ENCODE data around the gene VAMP3. TPM values are rescaled to one million over a fixed set of nuclear protein-coding genes. Genes with fewer than 3 reads are reported as not detected.

The VAMP3 gene
- total RNA-seq, 1 donor from 2014 or later: 47.0 TPM

DNA sequence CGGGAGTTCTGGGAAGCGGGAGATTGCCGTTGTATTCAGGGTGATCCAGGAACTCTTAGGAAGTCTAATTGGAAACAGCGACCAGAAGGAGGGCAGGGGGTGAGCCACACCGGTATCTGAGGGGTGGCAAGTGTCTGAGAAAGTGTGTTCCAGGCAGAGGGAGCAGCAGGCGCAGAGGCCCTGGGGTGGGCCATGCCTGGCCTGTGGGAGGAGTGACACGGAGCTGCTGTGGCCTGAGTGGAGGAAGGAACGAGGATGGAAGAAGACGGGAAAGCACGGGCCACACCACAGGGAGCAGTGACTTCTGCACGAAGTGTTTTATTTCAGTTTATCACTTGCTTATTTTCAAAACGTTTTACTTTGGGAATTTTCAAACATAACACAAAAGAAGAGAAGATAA lies 24.3 kb downstream of the VAMP3 start:
- Histone ChIP-seq H3K4me3 (ENCODE audit: low read length in 3 of 3) (no peak overlapping the region), H3K36me3 (ENCODE audit: control insufficient read depth in 3 of 3, insufficient read depth in 3 of 3, low read length in 3 of 3) (peaks cover 60 to 76% (median 73%) of the 10 kb centered on the region in 3 donors), H3K27ac (ENCODE audit: low read depth, low read length) (no peak overlapping the region)

DNA sequence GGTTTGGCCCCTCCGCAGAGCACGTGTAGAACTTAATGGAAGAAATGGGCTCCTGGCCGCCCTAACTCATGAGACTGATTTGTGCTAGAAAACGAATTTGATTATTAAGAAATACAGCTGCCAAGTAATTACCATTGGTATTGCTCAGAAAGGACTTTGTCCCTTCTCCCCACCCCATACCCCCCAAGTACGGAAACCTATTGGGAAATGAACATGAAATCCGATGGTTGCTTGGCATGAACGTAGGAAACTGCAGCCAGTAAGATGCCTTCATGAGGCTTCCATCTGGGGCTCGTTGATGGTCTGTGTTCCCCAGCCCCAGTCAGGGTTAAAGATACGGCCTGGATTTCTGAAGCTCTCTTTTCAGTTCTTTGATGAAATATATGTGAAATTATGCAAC lies 34.4 kb downstream of the VAMP3 start:
- Histone ChIP-seq H3K36me3 (ENCODE audit: control insufficient read depth in 3 of 3, insufficient read depth in 3 of 3, low read length in 3 of 3) (peaks cover 61 to 72% (median 71%) of the 10 kb centered on the region in 3 donors), H3K4me3 (ENCODE audit: low read length in 3 of 3) (no peak overlapping the region), H3K4me1 (ENCODE audit: control insufficient read depth in 3 of 3, insufficient read depth in 3 of 3, low read length in 3 of 3) (no peaks in the 10 kb centered on the region)

More for the DNA sequence above, 24.3 kb downstream of the VAMP3 start:
- Histone ChIP-seq H3K9ac (ENCODE audit: low read depth in 1 of 3, low read length in 3 of 3) (no peak overlapping the region), H3K4me1 (ENCODE audit: control insufficient read depth in 3 of 3, insufficient read depth in 3 of 3, low read length in 3 of 3) (no peaks in the 10 kb centered on the region), H3K9me3 (ENCODE audit: control insufficient read depth in 3 of 3, low read length in 3 of 3) (no peaks in the 10 kb centered on the region), H3K27me3 (ENCODE audit: control insufficient read depth in 3 of 3, insufficient read depth in 3 of 3, low read length in 3 of 3) (no peaks in the 10 kb centered on the region)

DNA sequence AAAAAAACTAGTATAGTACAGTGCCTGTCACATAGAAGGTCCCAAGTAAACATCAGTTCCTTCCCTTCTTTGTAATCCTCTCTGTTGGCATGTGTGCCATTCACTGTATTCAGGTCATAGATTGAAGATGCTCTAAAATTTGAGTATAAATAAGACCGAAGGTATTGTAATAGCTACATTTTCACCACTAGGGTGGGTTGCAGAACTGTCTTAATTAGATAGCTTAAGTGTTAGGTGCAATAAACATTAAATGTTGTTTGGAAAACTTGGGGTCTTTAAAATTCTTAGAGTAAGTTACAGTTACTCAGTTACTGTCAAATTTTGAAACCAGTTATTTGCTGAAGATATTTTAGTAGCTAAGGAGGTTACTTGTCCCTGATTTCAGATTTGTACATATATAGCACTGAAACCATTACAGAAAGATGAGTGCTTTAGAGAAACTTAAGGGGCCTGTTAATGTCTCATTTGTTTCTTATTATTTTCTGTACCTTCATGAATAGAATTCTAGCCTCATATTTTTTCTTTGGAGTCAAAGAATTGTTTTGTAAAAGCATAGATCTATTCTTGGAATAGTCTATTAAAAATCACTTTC lies 37.3 kb downstream of the VAMP3 start:
- Histone ChIP-seq H3K4me3 (ENCODE audit: low read length in 3 of 3) (no peak overlapping the region), H3K9me3 (ENCODE audit: control insufficient read depth in 3 of 3, low read length in 3 of 3) (peaks cover 0 to 3% (median 0%) of the 10 kb centered on the region in 3 donors), H3K9ac (ENCODE audit: low read depth in 1 of 3, low read length in 3 of 3) (no peak overlapping the region), H3K4me1 (ENCODE audit: control insufficient read depth in 3 of 3, insufficient read depth in 3 of 3, low read length in 3 of 3) (no peaks in the 10 kb centered on the region), H3K36me3 (ENCODE audit: control insufficient read depth in 3 of 3, insufficient read depth in 3 of 3, low read length in 3 of 3) (peaks cover 76 to 80% (median 77%) of the 10 kb centered on the region in 3 donors), H3K27me3 (ENCODE audit: control insufficient read depth in 3 of 3, insufficient read depth in 3 of 3, low read length in 3 of 3) (no peaks in the 10 kb centered on the region), H3K27ac (ENCODE audit: low read depth, low read length) (no peak overlapping the region)

More for the DNA sequence above, 34.4 kb downstream of the VAMP3 start:
- Histone ChIP-seq H3K27ac (ENCODE audit: low read depth, low read length) (no peak overlapping the region), H3K9ac (ENCODE audit: low read depth in 1 of 3, low read length in 3 of 3) (no peak overlapping the region), H3K9me3 (ENCODE audit: control insufficient read depth in 3 of 3, low read length in 3 of 3) (no peaks in the 10 kb centered on the region), H3K27me3 (ENCODE audit: control insufficient read depth in 3 of 3, insufficient read depth in 3 of 3, low read length in 3 of 3) (no peaks in the 10 kb centered on the region)

DNA sequence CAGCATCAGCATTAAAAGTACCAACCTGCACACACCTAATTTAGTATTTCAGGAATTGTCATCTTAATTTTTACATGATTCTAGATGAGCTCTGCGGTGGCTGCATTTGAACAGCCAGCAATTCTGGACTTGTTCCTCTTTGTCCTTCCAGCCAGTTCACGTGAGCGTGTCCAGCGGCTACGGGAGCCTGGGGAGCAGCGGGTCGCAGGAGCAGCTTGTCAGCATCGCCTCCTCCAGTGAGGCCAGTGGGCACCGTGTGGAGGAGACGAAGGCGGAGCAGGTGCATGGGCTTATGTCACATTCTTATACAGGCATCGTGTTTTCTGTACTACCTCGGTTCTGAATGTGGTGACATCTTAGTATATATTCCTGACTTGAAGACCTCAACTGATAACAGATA lies 38.6 kb downstream of the VAMP3 start:
- Histone ChIP-seq H3K4me3 (ENCODE audit: low read length in 3 of 3) (no peak overlapping the region), H3K4me1 (ENCODE audit: control insufficient read depth in 3 of 3, insufficient read depth in 3 of 3, low read length in 3 of 3) (no peaks in the 10 kb centered on the region), H3K36me3 (ENCODE audit: control insufficient read depth in 3 of 3, insufficient read depth in 3 of 3, low read length in 3 of 3) (peaks cover 74 to 80% (median 75%) of the 10 kb centered on the region in 3 donors)

DNA sequence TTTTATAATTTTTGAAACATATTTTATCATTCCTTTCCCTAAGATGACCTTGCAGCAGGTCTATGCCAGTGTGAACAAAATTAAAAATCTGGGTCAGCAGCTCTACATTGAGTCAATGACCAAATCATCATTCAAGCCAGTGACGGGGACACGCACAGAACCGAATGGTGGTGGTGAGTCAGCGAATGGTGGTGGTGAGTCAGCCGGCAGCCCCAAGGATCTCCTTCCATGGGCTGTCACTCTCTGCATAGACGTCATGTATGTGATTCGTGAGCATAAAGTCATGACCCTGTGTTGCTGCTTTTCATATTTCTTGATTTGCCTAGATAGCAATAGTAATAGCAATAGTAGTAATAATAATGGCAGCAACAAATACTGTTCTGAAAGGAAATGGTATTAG lies 39.3 kb downstream of the VAMP3 start:
- Histone ChIP-seq H3K9me3 (ENCODE audit: control insufficient read depth in 3 of 3, low read length in 3 of 3) (peaks cover 2 to 9% (median 5%) of the 10 kb centered on the region in 3 donors), H3K9ac (ENCODE audit: low read depth in 1 of 3, low read length in 3 of 3) (no peak overlapping the region), H3K36me3 (ENCODE audit: control insufficient read depth in 3 of 3, insufficient read depth in 3 of 3, low read length in 3 of 3) (peaks cover 70 to 79% (median 75%) of the 10 kb centered on the region in 3 donors), H3K4me1 (ENCODE audit: control insufficient read depth in 3 of 3, insufficient read depth in 3 of 3, low read length in 3 of 3) (no peaks in the 10 kb centered on the region), H3K27me3 (ENCODE audit: control insufficient read depth in 3 of 3, insufficient read depth in 3 of 3, low read length in 3 of 3) (no peaks in the 10 kb centered on the region), H3K27ac (ENCODE audit: low read depth, low read length) (no peak overlapping the region), H3K4me3 (ENCODE audit: low read length in 3 of 3) (no peak overlapping the region)

More for the DNA sequence above, 38.6 kb downstream of the VAMP3 start:
- no peaks in the 10 kb centered on the region for H3K27me3 ChIP-seq (ENCODE audit: control insufficient read depth in 3 of 3, insufficient read depth in 3 of 3, low read length in 3 of 3)
- no peak overlapping the region for H3K27ac ChIP-seq (ENCODE audit: low read depth, low read length)
- H3K9me3 ChIP-seq (ENCODE audit: control insufficient read depth in 3 of 3, low read length in 3 of 3): peaks cover 2 to 9% (median 5%) of the 10 kb centered on the region in 3 donors
- H3K9ac ChIP-seq (ENCODE audit: low read depth in 1 of 3, low read length in 3 of 3): no peak overlapping the region

DNA sequence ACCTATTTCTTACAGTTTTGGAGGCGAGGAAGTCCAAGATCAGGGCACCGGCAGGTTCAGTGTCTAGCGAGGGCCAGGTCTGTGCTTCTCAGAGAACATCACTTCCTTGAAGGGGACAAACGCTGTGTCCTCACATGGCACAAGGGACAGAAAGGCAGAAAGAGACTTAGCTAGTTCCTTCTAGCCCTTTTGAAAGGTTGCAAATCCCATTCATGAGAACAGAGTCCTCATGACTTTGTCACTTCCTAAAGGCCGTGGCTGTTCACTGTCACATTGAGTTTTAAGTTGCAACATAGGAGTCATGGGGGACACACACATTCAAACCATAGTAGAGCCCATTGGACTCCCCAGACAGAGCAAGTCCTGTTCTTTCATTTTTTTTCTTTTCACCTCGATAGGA lies 40.4 kb downstream of the VAMP3 start:
- H3K4me3 ChIP-seq (ENCODE audit: low read length in 3 of 3): no peak overlapping the region
- no peaks in the 10 kb centered on the region for H3K4me1 ChIP-seq (ENCODE audit: control insufficient read depth in 3 of 3, insufficient read depth in 3 of 3, low read length in 3 of 3)
- H3K36me3 ChIP-seq (ENCODE audit: control insufficient read depth in 3 of 3, insufficient read depth in 3 of 3, low read length in 3 of 3): peaks cover 59 to 75% (median 70%) of the 10 kb centered on the region in 3 donors
- H3K27ac ChIP-seq (ENCODE audit: low read depth, low read length): no peak overlapping the region
- H3K9ac ChIP-seq (ENCODE audit: low read depth in 1 of 3, low read length in 3 of 3): no peak overlapping the region
- peaks cover 2 to 9% (median 5%) of the 10 kb centered on the region in 3 donors for H3K9me3 ChIP-seq (ENCODE audit: control insufficient read depth in 3 of 3, low read length in 3 of 3)
- H3K27me3 ChIP-seq (ENCODE audit: control insufficient read depth in 3 of 3, insufficient read depth in 3 of 3, low read length in 3 of 3): no peaks in the 10 kb centered on the region

DNA sequence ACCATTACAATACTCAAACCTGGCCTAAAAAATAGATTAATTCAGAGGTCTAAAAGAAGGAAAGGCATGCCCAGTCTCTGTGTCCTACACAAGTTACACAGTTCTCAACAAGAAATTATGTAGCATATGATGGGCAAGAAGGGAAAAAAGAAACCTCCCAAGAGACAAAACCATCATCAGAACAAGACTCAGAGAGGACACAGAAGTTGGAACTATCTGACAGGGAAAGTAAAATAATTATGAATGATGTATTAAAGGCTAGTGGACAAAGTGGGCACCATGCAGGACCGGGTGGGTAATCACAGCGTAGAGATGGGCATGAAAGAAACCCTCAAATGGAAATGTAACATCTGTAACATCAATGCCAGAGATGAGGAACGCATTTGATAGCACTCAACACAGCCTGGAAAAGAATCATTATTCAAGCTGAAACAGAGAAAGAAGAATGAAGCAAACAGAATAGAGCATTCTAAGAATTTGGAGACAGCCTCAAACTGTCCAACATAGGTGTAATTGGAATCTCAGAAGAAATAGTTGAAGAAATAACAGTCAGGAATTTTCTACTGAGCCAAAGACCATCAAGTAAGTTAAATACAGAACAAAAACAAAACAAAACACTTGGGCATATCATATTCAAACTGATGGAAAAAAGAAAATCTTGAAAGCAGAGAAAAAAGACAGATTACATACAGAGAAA lies 42.7 kb downstream of the VAMP3 start:
- H3K27me3 ChIP-seq (ENCODE audit: control insufficient read depth in 3 of 3, insufficient read depth in 3 of 3, low read length in 3 of 3): no peaks in the 10 kb centered on the region
- no peak overlapping the region for H3K27ac ChIP-seq (ENCODE audit: low read depth, low read length)
- no peak overlapping the region for H3K9ac ChIP-seq (ENCODE audit: low read depth in 1 of 3, low read length in 3 of 3)
- H3K4me3 ChIP-seq (ENCODE audit: low read length in 3 of 3): no peak overlapping the region
- H3K9me3 ChIP-seq (ENCODE audit: control insufficient read depth in 3 of 3, low read length in 3 of 3): peaks cover 2 to 9% (median 5%) of the 10 kb centered on the region in 3 donors
- H3K4me1 ChIP-seq (ENCODE audit: control insufficient read depth in 3 of 3, insufficient read depth in 3 of 3, low read length in 3 of 3): no peaks in the 10 kb centered on the region
- peaks cover 57 to 83% (median 73%) of the 10 kb centered on the region in 3 donors for H3K36me3 ChIP-seq (ENCODE audit: control insufficient read depth in 3 of 3, insufficient read depth in 3 of 3, low read length in 3 of 3)

DNA sequence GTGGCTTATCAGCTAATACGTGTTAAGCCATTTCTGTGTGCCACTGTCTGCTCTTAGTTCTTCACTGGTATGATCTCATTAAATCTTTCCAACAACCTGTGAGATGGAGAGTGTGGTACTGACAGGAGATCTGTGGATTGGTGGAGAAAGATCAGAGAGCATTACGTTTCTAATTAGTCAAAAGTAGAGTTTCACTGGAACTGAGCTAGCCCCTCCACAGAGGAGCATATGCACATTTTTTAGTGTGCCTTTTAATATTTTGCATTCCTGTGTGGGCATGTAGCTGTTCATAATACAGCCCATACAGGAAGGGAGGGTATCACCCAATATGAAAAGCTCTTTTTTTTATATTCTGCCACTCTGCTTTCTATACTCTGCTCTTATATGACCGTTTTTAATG lies 50.2 kb downstream of the VAMP3 start:
- Histone ChIP-seq H3K9ac (ENCODE audit: low read depth in 1 of 3, low read length in 3 of 3) (no peak overlapping the region), H3K27ac (ENCODE audit: low read depth, low read length) (no peak overlapping the region), H3K36me3 (ENCODE audit: control insufficient read depth in 3 of 3, insufficient read depth in 3 of 3, low read length in 3 of 3) (peaks cover 57 to 82% (median 60%) of the 10 kb centered on the region in 3 donors), H3K9me3 (ENCODE audit: control insufficient read depth in 3 of 3, low read length in 3 of 3) (no peaks in the 10 kb centered on the region), H3K4me3 (ENCODE audit: low read length in 3 of 3) (no peak overlapping the region), H3K27me3 (ENCODE audit: control insufficient read depth in 3 of 3, insufficient read depth in 3 of 3, low read length in 3 of 3) (no peaks in the 10 kb centered on the region), H3K4me1 (ENCODE audit: control insufficient read depth in 3 of 3, insufficient read depth in 3 of 3, low read length in 3 of 3) (no peaks in the 10 kb centered on the region)

DNA sequence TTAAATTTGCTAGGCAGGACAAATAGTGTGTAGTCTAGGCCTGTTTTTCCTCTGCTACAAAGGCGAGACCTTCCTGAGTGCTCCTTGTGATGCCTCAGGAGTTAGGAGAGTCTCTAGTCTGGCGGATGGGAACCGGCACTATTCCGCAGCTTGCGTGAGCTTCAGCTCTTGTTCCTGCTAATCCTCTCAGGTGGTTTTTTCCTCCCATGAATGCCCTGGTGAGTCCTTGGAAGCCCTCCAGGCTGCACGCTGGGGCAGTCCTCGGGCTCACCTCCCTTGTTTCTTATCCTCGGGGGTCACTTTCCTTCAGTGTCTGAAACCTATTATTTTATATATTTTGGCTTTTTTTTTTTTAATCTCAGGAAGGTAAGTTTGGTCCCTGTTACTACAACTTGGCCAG lies 53.6 kb downstream of the VAMP3 start:
- no peak overlapping the region for H3K27ac ChIP-seq (ENCODE audit: low read depth, low read length)
- H3K27me3 ChIP-seq (ENCODE audit: control insufficient read depth in 3 of 3, insufficient read depth in 3 of 3, low read length in 3 of 3): no peaks in the 10 kb centered on the region
- H3K9ac ChIP-seq (ENCODE audit: low read depth in 1 of 3, low read length in 3 of 3): no peak overlapping the region
- peaks cover 68 to 82% (median 70%) of the 10 kb centered on the region in 3 donors for H3K36me3 ChIP-seq (ENCODE audit: control insufficient read depth in 3 of 3, insufficient read depth in 3 of 3, low read length in 3 of 3)
- no peaks in the 10 kb centered on the region for H3K9me3 ChIP-seq (ENCODE audit: control insufficient read depth in 3 of 3, low read length in 3 of 3)
- H3K4me3 ChIP-seq (ENCODE audit: low read length in 3 of 3): no peak overlapping the region
- no peaks in the 10 kb centered on the region for H3K4me1 ChIP-seq (ENCODE audit: control insufficient read depth in 3 of 3, insufficient read depth in 3 of 3, low read length in 3 of 3)

DNA sequence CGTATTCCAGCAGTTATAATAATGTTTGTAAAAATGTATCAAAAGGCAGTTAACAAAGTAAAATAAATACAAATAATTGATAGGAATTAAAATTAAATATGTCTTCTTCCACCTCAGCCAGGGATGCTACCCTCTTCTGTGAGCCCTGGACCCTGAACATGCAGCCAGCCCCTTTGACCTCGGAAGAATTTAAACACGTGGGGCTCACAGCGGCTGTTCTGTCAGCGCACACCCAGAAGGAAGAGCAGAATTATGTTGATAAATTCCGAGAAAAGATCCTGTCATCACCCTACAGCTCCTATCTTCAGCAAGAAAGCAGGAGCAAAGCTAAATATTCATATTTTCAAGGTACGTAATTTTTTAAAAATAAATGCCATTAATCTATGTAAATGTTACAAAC lies 55.3 kb downstream of the VAMP3 start:
- no peaks in the 10 kb centered on the region for H3K9me3 ChIP-seq (ENCODE audit: control insufficient read depth in 3 of 3, low read length in 3 of 3)
- no peaks in the 10 kb centered on the region for H3K27me3 ChIP-seq (ENCODE audit: control insufficient read depth in 3 of 3, insufficient read depth in 3 of 3, low read length in 3 of 3)
- peaks cover 64 to 82% (median 65%) of the 10 kb centered on the region in 3 donors for H3K36me3 ChIP-seq (ENCODE audit: control insufficient read depth in 3 of 3, insufficient read depth in 3 of 3, low read length in 3 of 3)
- H3K4me1 ChIP-seq (ENCODE audit: control insufficient read depth in 3 of 3, insufficient read depth in 3 of 3, low read length in 3 of 3): no peaks in the 10 kb centered on the region
- no peak overlapping the region for H3K27ac ChIP-seq (ENCODE audit: low read depth, low read length)
- H3K4me3 ChIP-seq (ENCODE audit: low read length in 3 of 3): no peak overlapping the region
- H3K9ac ChIP-seq (ENCODE audit: low read depth in 1 of 3, low read length in 3 of 3): no peak overlapping the region
